ENCODE data around the gene XPA. TPM values are rescaled to one million over a fixed set of nuclear protein-coding genes. Genes with fewer than 3 reads are reported as not detected.
A peak's percentile ranks its signal among the peaks of the same experiment; 100 is the strongest.

The XPA gene
- total RNA-seq, 1 experiment from 2014 or later: 3.0 TPM

GRCh38 chr9:97632985-97633858 lies 63.9 kb downstream of the XPA start, which contains the start of the genes NCBP1 and TSTD2 (continued):
- TF ChIP-seq ZNF281 (CRISPR knock-in tag; IDR thresholded peaks at IDR 0.05) (no peak), ZBTB43 (CRISPR knock-in tag; IDR thresholded peaks at IDR 0.05) (peak; percentile 2; the same call in 1 of the 2 replicates), CTCF (IDR thresholded peaks at IDR 0.05) (no peak), E2F4 (CRISPR knock-in tag; IDR thresholded peaks at IDR 0.05; ENCODE audit: borderline replicate concordance, low read depth) (no peak; the same call in 1 of the 2 replicates), ZNF138 (CRISPR knock-in tag; conservative IDR thresholded peaks at IDR 0.05) (no peak), TEAD4 (CRISPR knock-in tag; IDR thresholded peaks at IDR 0.05) (no peak), KAT7 (CRISPR knock-in tag; IDR thresholded peaks at IDR 0.05; ENCODE audit: borderline replicate concordance) (no peak), CREB1 (CRISPR knock-in tag; IDR thresholded peaks at IDR 0.05) (no peak), NR3C1 (CRISPR knock-in tag; conservative IDR thresholded peaks at IDR 0.05; ENCODE audit: low read depth) (no peak), SMAD3 (CRISPR knock-in tag; IDR thresholded peaks at IDR 0.05; ENCODE audit: borderline replicate concordance) (no peak), SP1 (CRISPR knock-in tag; conservative IDR thresholded peaks at IDR 0.05) (peak; percentile 86), ATF1 (CRISPR knock-in tag; IDR thresholded peaks at IDR 0.05) (no peak), ATF6 (CRISPR knock-in tag; IDR thresholded peaks at IDR 0.05) (no peak), TCF7 (CRISPR knock-in tag; IDR thresholded peaks at IDR 0.05; ENCODE audit: low read depth) (0 out of 2 replicates have a peak, but pooled peaks have one; percentile 50), CDX4 (CRISPR knock-in tag; IDR thresholded peaks at IDR 0.05; ENCODE audit: borderline replicate concordance) (no peak), FOXK1 (CRISPR knock-in tag; IDR thresholded peaks at IDR 0.05) (peak; percentile 57; the same call in 1 of the 2 replicates), HMGA2 (CRISPR knock-in tag; IDR thresholded peaks at IDR 0.05) (no peak), AR (CRISPR knock-in tag; IDR thresholded peaks at IDR 0.05) (no peak), NFYB (CRISPR knock-in tag; conservative IDR thresholded peaks at IDR 0.05; ENCODE audit: low read depth) (peak; percentile 82), CBFB (CRISPR knock-in tag; IDR thresholded peaks at IDR 0.05; ENCODE audit: low read depth) (no peak), OVOL2 (CRISPR knock-in tag; IDR thresholded peaks at IDR 0.05; ENCODE audit: borderline replicate concordance) (no peak), GRHL2 (CRISPR knock-in tag; IDR thresholded peaks at IDR 0.05; ENCODE audit: insufficient replicate concordance, severe bottlenecking) (no peak), ZBTB21 (CRISPR knock-in tag; IDR thresholded peaks at IDR 0.05; ENCODE audit: borderline replicate concordance) (peak; percentile 87; the same call in 1 of the 2 replicates), JAZF1 (CRISPR knock-in tag; IDR thresholded peaks at IDR 0.05) (no peak), NR2C2 (CRISPR knock-in tag; IDR thresholded peaks at IDR 0.05) (peak; percentile 83)

All from WTC11 (cell line).